Measurements from ENCODE around the gene DNAJC3.
A peak's percentile ranks its signal among the peaks of the same experiment; 100 is the strongest.
"Not testable (repeated sequence)": the region's sequence is repeated elsewhere in the genome, so short reads cannot be mapped to it uniquely, and the experiment has no call there.

Gene DNAJC3

GRCh38 chr13:95781940-95782339, 105.0 kb downstream of the DNAJC3 start:
- DNase-seq (ENCODE audit: low spot score), result not testable (repeated sequence)

- no peak for DNase-seq (ENCODE audit: low spot score)
Measured at GRCh38 chr13:95783747-95784146, 106.8 kb downstream of the DNAJC3 start.

- peak; percentile 42 for DNase-seq (ENCODE audit: low spot score)
Measured at GRCh38 chr13:95784161-95784899, 107.4 kb downstream of the DNAJC3 start.

GRCh38 chr13:95784900-95785290, 108.0 kb downstream of the DNAJC3 start:
- no peak for DNase-seq (ENCODE audit: low spot score)

- DNase-seq (ENCODE audit: low spot score), result no peak
Measured at GRCh38 chr13:95787356-95788099, 110.6 kb downstream of the DNAJC3 start.

GRCh38 chr13:95788100-95788463, 111.1 kb downstream of the DNAJC3 start:
- DNase-seq (ENCODE audit: low spot score), result no peak

GRCh38 chr13:95789315-95789714, 112.4 kb downstream of the DNAJC3 start:
- DNase-seq (ENCODE audit: low spot score), result not testable (repeated sequence)

- DNase-seq (ENCODE audit: low spot score), result no peak
Measured at GRCh38 chr13:95791084-95791722, 114.3 kb downstream of the DNAJC3 start.

GRCh38 chr13:95793018-95793555, 116.1 kb downstream of the DNAJC3 start:
- DNase-seq (ENCODE audit: low spot score), result no peak

- DNase-seq (ENCODE audit: low spot score), result no peak
Measured at GRCh38 chr13:95793781-95794180, 116.8 kb downstream of the DNAJC3 start.

- no peak for DNase-seq (ENCODE audit: low spot score)
Measured at GRCh38 chr13:95797016-95797415, 120.1 kb downstream of the DNAJC3 start.

GRCh38 chr13:95800436-95800835, 123.5 kb downstream of the DNAJC3 start:
- no peak for DNase-seq (ENCODE audit: low spot score)

- DNase-seq (ENCODE audit: low spot score), result no peak
Measured at GRCh38 chr13:95801825-95802224, 124.9 kb downstream of the DNAJC3 start.

- no peak for DNase-seq (ENCODE audit: low spot score)
Measured at GRCh38 chr13:95805921-95806320, 129.0 kb downstream of the DNAJC3 start.

- DNase-seq (ENCODE audit: low spot score), result no peak
Measured at GRCh38 chr13:95809429-95809828, 132.5 kb downstream of the DNAJC3 start.

GRCh38 chr13:95813139-95813538, 136.2 kb downstream of the DNAJC3 start:
- no peak for DNase-seq (ENCODE audit: low spot score)

- DNase-seq (ENCODE audit: low spot score), result no peak
Measured at GRCh38 chr13:95814495-95814894, 137.6 kb downstream of the DNAJC3 start.

GRCh38 chr13:95822303-95822702, 145.4 kb downstream of the DNAJC3 start:
- DNase-seq (ENCODE audit: low spot score), result no peak

GRCh38 chr13:95833126-95833525, 156.2 kb downstream of the DNAJC3 start:
- no peak for DNase-seq (ENCODE audit: low spot score)

- peak; percentile 64 for DNase-seq (ENCODE audit: low spot score)
Measured at GRCh38 chr13:95833719-95834118, 156.8 kb downstream of the DNAJC3 start.

GRCh38 chr13:95834134-95834765, 157.3 kb downstream of the DNAJC3 start:
- DNase-seq (ENCODE audit: low spot score), result peak; percentile 75

- DNase-seq (ENCODE audit: low spot score), result no peak
Measured at GRCh38 chr13:95841894-95842293, 165.0 kb downstream of the DNAJC3 start.

All from kidney capillary endothelial cell (primary cell).